Kasumi-1 (cell line): ENCODE measurements around the gene SLC35E2B.
"Not testable (repeated sequence)": the region's sequence is repeated elsewhere in the genome, so short reads cannot be mapped to it uniquely, and the experiment has no call there.

Experiments
- DNase-seq, 2 experiments: peaks; one replicate each; lab custom pipeline; 2025; lab: John Stamatoyannopoulos, UW

SLC35E2B gene

GRCh38 chr1:1703796-1704195, 11.2 kb upstream of the SLC35E2B start:
- DNase-seq, result no peak

GRCh38 chr1:1702506-1702905, 9.9 kb upstream of the SLC35E2B start:
- DNase-seq, result not testable (repeated sequence)

- not testable (repeated sequence) for DNase-seq
Observed at GRCh38 chr1:1700557-1700956, 8.0 kb upstream of the SLC35E2B start.

GRCh38 chr1:1700067-1700466, 7.5 kb upstream of the SLC35E2B start:
- DNase-seq, result not testable (repeated sequence)

- not testable (repeated sequence) for DNase-seq
Observed at GRCh38 chr1:1699061-1699460, 6.5 kb upstream of the SLC35E2B start.

GRCh38 chr1:1697358-1698183, 5.0 kb upstream of the SLC35E2B start:
- not testable (repeated sequence) for DNase-seq

GRCh38 chr1:1696431-1697357, 4.1 kb upstream of the SLC35E2B start:
- not testable (repeated sequence) for DNase-seq

- DNase-seq, result peak; percentile 18 to 22
Observed at GRCh38 chr1:1692324-1692713, 276 bp downstream of the SLC35E2B start.

GRCh38 chr1:1691443-1691842, 1.2 kb downstream of the SLC35E2B start:
- not testable (repeated sequence) for DNase-seq

- not testable (repeated sequence) for DNase-seq
Observed at GRCh38 chr1:1689526-1689925, 3.1 kb downstream of the SLC35E2B start.

- DNase-seq, result no peak
Observed at GRCh38 chr1:1687846-1688245, 4.7 kb downstream of the SLC35E2B start.

- no peak for DNase-seq
Observed at GRCh38 chr1:1684031-1684681, 8.4 kb downstream of the SLC35E2B start.

GRCh38 chr1:1683104-1683905, 9.3 kb downstream of the SLC35E2B start:
- no peak for DNase-seq

- no peak for DNase-seq
Observed at GRCh38 chr1:1680912-1681273, 11.7 kb downstream of the SLC35E2B start.

GRCh38 chr1:1680031-1680911, 12.3 kb downstream of the SLC35E2B start:
- DNase-seq, result no peak

GRCh38 chr1:1678581-1679380, 13.8 kb downstream of the SLC35E2B start:
- DNase-seq, result peak; percentile 17 to 28

- peak; percentile 43 to 47 for DNase-seq
Observed at GRCh38 chr1:1677718-1678580, 14.6 kb downstream of the SLC35E2B start.

GRCh38 chr1:1676087-1676486, 16.5 kb downstream of the SLC35E2B start:
- DNase-seq, result not testable (repeated sequence)

- not testable (repeated sequence) for DNase-seq
Observed at GRCh38 chr1:1675218-1675617, 17.4 kb downstream of the SLC35E2B start.
